ENCODE data around the gene POLDIP2.
A peak's percentile ranks its signal among the peaks of the same experiment; 100 is the strongest.

The POLDIP2 gene

GRCh38 chr17:28357061-28357900 is at the start of gene POLDIP2:
TSS of gene POLDIP2 (minus strand) at chr17:28357527. CDS start at chr17:28357448, 79 bp downstream.
- DNase-seq: peak; percentile 93

- no peak for DNase-seq
Measured at GRCh38 chr17:28406473-28406814, 49.1 kb upstream of the POLDIP2 start.

- DNase-seq: peak; percentile 24
Measured at GRCh38 chr17:28405632-28406472, 48.5 kb upstream of the POLDIP2 start, which contains the start of gene SLC46A1. TSS of gene SLC46A1 (minus strand) at chr17:28406212. CDS start at chr17:28406114, 98 bp downstream.

GRCh38 chr17:28404812-28405570 is 47.7 kb upstream of the POLDIP2 start:
- no peak for DNase-seq

GRCh38 chr17:28404461-28404811 is 47.1 kb upstream of the POLDIP2 start:
- no peak for DNase-seq

GRCh38 chr17:28404007-28404406 is 46.7 kb upstream of the POLDIP2 start:
- DNase-seq: no peak

- no peak for DNase-seq
Measured at GRCh38 chr17:28402844-28403243, 45.5 kb upstream of the POLDIP2 start.

- DNase-seq: no peak
Measured at GRCh38 chr17:28402224-28402630, 44.9 kb upstream of the POLDIP2 start.

GRCh38 chr17:28399808-28400207 is 42.5 kb upstream of the POLDIP2 start:
- no peak for DNase-seq

- no peak for DNase-seq
Measured at GRCh38 chr17:28398280-28398981, 41.1 kb upstream of the POLDIP2 start.

- DNase-seq: no peak
Measured at GRCh38 chr17:28397687-28398279, 40.5 kb upstream of the POLDIP2 start.

GRCh38 chr17:28397275-28397674 is 39.9 kb upstream of the POLDIP2 start:
- no peak for DNase-seq

GRCh38 chr17:28396635-28397239 is 39.4 kb upstream of the POLDIP2 start:
- DNase-seq: no peak

- DNase-seq: no peak
Measured at GRCh38 chr17:28395968-28396367, 38.6 kb upstream of the POLDIP2 start.

GRCh38 chr17:28395426-28395825 is 38.1 kb upstream of the POLDIP2 start:
- DNase-seq: no peak

GRCh38 chr17:28394337-28395116 is 37.2 kb upstream of the POLDIP2 start:
- DNase-seq: no peak

GRCh38 chr17:28392491-28392890 is 35.2 kb upstream of the POLDIP2 start:
- no peak for DNase-seq

GRCh38 chr17:28391401-28391800 is 34.1 kb upstream of the POLDIP2 start:
- DNase-seq: no peak

GRCh38 chr17:28390984-28391383 is 33.7 kb upstream of the POLDIP2 start:
- DNase-seq: no peak

- no peak for DNase-seq
Measured at GRCh38 chr17:28390563-28390962, 33.2 kb upstream of the POLDIP2 start.

GRCh38 chr17:28390141-28390540 is 32.8 kb upstream of the POLDIP2 start:
- no peak for DNase-seq

Data from activated T-cell treated with anti-CD3 and anti-CD28 coated beads for 4 hours (primary cell).